GM12801 (cell line): Measurements from ENCODE around the gene ALKBH3.

Experiments used
- TF ChIP-seq, protein P1 (sequence below): IDR thresholded peaks from one replicate; pipeline ENCODE4 v1.5.1; 2011; ENCODE audit warnings: control low read depth; ENCODE audit not compliant: insufficient read length; ENCODE audit errors: extremely low read depth

Gene ALKBH3

DNA sequence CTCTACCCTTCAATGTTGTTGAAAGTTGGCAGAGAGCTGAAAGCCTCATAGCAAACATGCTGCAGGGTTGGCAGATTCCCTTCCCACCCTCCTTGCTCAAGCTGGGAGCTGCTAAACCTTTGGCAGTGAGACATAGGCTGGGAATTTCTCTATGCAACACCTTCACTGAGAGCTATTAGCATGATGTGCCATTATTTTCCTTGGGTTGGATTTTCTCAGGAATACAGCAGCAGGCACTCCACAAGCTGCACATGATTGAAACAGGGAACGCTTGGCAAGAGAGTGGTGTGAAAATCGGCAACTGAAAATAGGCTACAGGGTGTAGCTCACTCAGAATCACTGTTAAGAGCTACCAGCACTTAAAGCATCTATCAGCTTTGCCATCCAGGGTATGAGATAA lies 9.6 kb upstream of the ALKBH3 start:
- TF ChIP-seq, protein P1, sequence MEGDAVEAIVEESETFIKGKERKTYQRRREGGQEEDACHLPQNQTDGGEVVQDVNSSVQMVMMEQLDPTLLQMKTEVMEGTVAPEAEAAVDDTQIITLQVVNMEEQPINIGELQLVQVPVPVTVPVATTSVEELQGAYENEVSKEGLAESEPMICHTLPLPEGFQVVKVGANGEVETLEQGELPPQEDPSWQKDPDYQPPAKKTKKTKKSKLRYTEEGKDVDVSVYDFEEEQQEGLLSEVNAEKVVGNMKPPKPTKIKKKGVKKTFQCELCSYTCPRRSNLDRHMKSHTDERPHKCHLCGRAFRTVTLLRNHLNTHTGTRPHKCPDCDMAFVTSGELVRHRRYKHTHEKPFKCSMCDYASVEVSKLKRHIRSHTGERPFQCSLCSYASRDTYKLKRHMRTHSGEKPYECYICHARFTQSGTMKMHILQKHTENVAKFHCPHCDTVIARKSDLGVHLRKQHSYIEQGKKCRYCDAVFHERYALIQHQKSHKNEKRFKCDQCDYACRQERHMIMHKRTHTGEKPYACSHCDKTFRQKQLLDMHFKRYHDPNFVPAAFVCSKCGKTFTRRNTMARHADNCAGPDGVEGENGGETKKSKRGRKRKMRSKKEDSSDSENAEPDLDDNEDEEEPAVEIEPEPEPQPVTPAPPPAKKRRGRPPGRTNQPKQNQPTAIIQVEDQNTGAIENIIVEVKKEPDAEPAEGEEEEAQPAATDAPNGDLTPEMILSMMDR, result no peak

DNA sequence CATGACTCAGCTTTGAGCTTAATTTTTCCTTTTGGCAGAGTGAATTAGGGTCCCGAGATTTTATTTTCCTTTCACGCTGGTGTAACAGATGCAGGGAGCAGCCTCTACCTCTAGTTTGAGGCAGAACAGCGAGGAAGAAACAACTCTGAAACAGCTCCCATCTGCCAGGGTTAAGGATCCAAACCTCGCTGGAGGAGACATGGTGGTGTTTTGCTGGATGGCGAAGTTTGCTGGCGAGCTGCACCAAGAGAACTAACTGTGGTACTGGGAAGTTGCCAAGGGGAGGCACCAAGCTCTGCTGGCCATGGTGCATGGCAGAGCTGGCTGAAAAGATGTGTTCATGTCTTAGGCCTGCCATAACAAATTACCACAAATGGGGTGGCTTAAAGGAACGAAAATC lies 7.6 kb upstream of the ALKBH3 start:
- TF ChIP-seq, protein P1, result no peak

DNA sequence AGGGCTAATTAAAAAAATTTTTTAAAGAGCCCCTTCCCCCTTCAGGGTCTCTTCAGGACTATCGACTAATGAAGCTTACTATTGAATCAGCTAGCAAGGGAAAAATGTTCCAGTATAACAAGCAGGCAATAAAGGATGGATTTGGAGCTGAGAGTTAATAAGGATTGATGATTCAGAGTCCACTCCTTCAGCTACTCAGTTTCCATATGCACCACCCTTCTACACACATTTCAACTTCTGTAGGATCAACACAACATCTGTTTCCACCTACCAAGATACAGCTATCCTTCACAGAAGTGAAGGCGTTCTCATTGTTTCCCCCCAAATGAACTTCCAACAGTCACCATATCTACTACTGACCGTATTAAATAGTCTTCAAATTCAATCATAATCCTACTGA lies 6.6 kb upstream of the ALKBH3 start:
- TF ChIP-seq, protein P1, result no peak

DNA sequence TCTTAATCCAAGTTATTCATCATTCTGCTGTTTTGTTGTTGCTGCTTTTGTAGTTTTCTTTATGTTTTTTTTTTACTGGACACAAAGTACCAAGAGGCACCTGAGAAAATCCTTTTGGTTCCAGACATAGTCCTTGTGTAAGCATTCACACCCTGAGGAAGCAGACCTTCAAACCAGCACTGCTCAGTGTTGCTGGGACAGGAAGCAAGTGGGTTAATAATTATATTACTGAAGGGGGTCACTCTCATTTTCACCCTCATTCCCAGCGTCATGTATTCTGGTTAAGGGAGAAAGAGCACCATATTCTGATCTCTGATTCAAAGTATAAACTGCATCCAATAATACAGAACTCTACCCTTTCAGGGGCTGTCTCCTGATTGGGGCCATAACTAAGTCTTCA lies 5.9 kb upstream of the ALKBH3 start:
- TF ChIP-seq, protein P1, result no peak

DNA sequence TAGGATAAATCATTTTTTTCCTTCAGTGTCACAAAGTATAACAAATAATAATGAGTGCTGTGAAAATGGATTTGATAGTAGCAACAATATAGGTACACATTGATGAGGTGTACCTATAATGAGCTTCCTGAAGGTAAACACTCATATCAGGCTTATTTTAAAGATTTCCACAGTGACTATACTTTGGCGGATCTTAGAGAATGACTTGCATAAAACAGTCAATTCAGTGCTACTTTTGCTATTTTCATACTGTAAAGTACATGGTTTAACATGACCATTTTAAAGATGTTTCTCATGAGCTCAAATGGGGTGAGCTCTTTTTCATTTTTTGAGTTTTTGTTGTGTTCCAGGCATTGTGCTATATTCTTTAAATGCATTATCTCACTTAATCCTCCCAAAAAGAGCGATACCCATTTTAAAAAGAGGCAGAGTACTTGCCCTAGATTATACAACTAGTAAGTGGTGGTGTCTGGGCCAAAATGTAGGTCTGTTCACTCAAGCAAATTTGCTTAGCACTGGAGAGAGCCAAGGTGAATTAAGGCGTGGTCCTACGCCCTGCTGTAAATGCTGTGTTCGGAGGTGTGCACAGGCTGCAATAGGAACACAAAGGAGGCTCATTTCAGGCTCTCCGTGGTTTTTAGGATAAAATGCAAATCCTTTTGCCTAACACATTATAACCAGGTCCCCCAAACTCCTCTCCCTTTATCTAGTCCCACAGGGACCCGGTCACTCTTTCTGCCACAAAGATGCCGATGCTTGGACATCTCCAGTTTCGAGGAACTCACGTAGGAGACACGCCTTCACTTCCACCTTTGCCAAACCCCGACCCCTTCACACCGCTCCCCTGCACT lies 617 bp upstream of the ALKBH3 start:
- TF ChIP-seq, protein P1, result no peak

DNA sequence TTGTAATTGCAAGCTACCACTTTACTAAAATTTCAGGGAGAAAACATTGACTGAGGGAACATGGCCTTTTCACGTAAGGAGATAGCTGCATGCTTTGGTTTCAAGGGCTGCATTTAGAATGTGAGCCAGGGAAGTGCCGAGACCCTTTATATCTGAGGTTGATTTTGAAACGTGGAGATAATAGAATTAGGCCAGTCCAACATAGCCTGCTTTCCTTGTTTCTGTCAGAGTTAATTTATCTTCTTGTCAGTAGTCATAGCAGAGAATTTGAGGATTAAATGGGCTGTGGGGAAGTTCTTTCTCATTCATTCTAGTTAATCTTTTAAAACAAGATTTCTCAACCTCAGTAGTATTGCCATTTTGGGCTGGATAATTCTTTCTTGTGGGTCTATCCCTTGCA lies 12.2 kb downstream of the ALKBH3 start:
- TF ChIP-seq, protein P1, result no peak

DNA sequence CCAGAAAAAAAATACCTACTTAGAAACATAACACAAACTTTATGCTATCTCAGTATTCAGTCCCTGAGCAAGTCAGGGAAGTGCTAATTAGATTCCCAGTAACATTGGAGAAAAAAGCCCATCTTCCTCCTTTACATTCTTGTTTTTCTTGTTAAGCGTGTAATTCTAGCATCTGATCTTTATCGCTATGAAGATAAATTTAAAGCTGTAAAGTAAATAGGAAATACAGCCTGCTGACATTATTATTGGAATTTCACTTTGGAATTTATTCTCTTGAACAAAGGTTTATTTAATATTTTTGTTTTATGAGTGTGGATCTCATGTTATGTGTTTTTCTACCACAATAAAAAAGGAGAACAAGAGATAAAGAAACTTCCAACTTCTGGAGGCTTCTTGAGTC lies 13.9 kb downstream of the ALKBH3 start:
- TF ChIP-seq, protein P1, result no peak
